ENCODE results near the gene LAMB1. TPM values are rescaled to one million over a fixed set of nuclear protein-coding genes. Genes with fewer than 3 reads are reported as not detected.

Gene LAMB1
- total RNA-seq, 1 experiment from 2014 or later = 101 TPM

DNA sequence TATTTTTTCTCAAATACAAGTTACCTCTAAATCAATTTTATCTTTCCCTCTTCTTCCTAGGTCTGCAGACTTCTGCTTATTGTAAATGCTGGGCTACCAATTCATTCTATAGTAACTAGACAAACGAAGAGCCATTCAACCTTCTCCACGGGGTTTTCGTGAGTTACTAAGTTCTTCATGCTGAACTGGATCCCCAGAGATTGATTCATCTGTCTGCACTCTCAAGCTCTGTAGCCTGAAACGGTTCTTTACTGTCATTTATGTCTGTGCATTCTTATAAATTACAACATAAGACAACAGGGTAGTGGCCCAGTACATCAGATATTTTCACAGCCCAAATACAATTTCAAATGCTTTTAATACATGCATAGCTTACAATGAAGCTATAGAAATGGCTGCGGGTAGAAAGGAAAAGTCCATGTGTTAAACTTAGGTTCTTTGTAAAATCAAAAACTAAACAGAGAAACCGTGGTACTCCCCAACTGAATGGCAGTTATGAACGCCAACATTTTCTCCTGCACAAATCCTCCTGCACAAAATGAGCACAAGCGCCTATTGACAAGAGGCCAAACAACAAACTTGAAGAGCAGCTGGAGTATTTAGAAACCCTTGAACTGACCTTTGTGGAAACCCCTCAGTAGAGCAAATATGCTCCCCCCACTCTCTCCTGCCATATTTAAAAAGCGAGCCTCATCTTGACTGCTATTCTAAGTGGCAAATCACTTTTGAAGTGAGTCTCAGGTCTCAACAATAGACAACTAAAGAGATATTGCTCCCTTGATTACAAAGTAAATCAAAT, 20.7 kb downstream of the LAMB1 start:
- no peak overlapping the region for H3K4me2 ChIP-seq (ENCODE audit: low read length)
- intact Hi-C loops (cut with micrococcal nuclease) = loop anchor here (5.0 kb wide), 1 partner anchor 115 kb away; no protein-coding TSS in a partner anchor
- no peaks in the 10 kb centered on the region for H4K20me1 ChIP-seq (ENCODE audit: low read length)
- no peaks in the 10 kb centered on the region for H3K9me2 ChIP-seq (replicated peaks; ENCODE audit: low read length)
- DNase-seq = no peak
- peaks cover 70% of the 10 kb centered on the region for H3K36me3 ChIP-seq (ENCODE audit: low read depth, low read length)
- no peaks in the 10 kb centered on the region for H3K27me3 ChIP-seq (ENCODE audit: low read length)
- H3F3A ChIP-seq (ENCODE audit: low read length, unreplicated experiment) = no peaks in the 10 kb centered on the region
- H3K79me2 ChIP-seq (ENCODE audit: low read length) = no peaks in the 10 kb centered on the region
- BruUV-seq (replicated peaks) = no TSS peak
- no peak overlapping the region for H2AFZ ChIP-seq (ENCODE audit: low read length)
- no peak for ATAC-seq
- TF ChIP-seq EZH2phosphoT487 (IDR thresholded peaks at IDR 0.05; ENCODE audit: borderline replicate concordance, low read length) (no peak), EZH2 (IDR thresholded peaks at IDR 0.05; ENCODE audit: low read length, unreplicated experiment) (no peak)
- H3K4me1 ChIP-seq (ENCODE audit: insufficient read depth, low read length) = peaks cover 5% of the 10 kb centered on the region; the same call in 1 of the 2 replicates
- no peaks in the 10 kb centered on the region for H3K9me3 ChIP-seq (ENCODE audit: low read length)
- H3K9ac ChIP-seq (ENCODE audit: low read length) = no peak overlapping the region
- POLR2A ChIA-PET (ENCODE audit: unreplicated experiment) = no interaction called here
- CTCF ChIA-PET = interaction anchor here (0.7 to 0.9 kb wide), 2 partner anchors 27 to 164 kb away, joined by 3 to 6 read pairs; no protein-coding TSS in a partner anchor
- no peak overlapping the region for H3K27ac ChIP-seq (ENCODE audit: low read length)
- no peak overlapping the region for H3K4me3 ChIP-seq (ENCODE audit: low read length)

DNA sequence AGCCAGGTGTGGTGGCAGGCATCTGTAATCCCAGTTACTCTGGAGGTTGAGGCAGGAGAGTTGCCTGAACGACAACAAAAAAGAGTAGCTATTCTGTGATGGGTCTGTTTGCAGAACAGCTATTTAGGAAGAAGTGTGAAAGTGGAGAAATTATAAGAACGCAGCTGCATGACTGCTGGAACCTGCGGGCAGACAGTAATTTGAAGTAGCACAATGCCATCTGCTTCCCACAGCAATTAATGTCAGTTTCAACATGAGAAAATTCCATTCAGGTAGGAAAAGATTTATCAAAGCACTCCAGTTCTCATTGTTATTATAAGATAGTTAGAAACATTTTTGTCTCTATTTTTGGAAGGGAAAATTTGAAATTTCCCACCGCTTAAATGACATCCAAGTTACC, 21.5 kb downstream of the LAMB1 start:
- BruUV-seq (replicated peaks) = no TSS peak
- Histone ChIP-seq H3K9me3 (ENCODE audit: low read length) (no peaks in the 10 kb centered on the region), H3K9me2 (replicated peaks; ENCODE audit: low read length) (no peaks in the 10 kb centered on the region), H3K27me3 (ENCODE audit: low read length) (no peaks in the 10 kb centered on the region), H2AFZ (ENCODE audit: low read length) (no peak overlapping the region), H3K4me1 (ENCODE audit: insufficient read depth, low read length) (peaks cover 5% of the 10 kb centered on the region; the same call in 1 of the 2 replicates), H3F3A (ENCODE audit: low read length, unreplicated experiment) (no peaks in the 10 kb centered on the region), H3K79me2 (ENCODE audit: low read length) (no peaks in the 10 kb centered on the region), H3K9ac (ENCODE audit: low read length) (no peak overlapping the region), H3K4me2 (ENCODE audit: low read length) (no peak overlapping the region), H4K20me1 (ENCODE audit: low read length) (no peaks in the 10 kb centered on the region), H3K27ac (ENCODE audit: low read length) (no peak overlapping the region), H3K4me3 (ENCODE audit: low read length) (no peak overlapping the region), H3K36me3 (ENCODE audit: low read depth, low read length) (peaks cover 67% of the 10 kb centered on the region)
- no peak for ATAC-seq
- POLR2A ChIA-PET (ENCODE audit: unreplicated experiment) = no interaction called here
- CTCF ChIA-PET = interaction anchor here (0.7 kb wide), 2 partner anchors 27 to 32 kb away, joined by 6 read pairs; no protein-coding TSS in a partner anchor
- no peak for DNase-seq
- TF ChIP-seq EZH2phosphoT487 (IDR thresholded peaks at IDR 0.05; ENCODE audit: borderline replicate concordance, low read length) (no peak), EZH2 (IDR thresholded peaks at IDR 0.05; ENCODE audit: low read length, unreplicated experiment) (no peak)
- TF ChIP-seq, protein P1, sequence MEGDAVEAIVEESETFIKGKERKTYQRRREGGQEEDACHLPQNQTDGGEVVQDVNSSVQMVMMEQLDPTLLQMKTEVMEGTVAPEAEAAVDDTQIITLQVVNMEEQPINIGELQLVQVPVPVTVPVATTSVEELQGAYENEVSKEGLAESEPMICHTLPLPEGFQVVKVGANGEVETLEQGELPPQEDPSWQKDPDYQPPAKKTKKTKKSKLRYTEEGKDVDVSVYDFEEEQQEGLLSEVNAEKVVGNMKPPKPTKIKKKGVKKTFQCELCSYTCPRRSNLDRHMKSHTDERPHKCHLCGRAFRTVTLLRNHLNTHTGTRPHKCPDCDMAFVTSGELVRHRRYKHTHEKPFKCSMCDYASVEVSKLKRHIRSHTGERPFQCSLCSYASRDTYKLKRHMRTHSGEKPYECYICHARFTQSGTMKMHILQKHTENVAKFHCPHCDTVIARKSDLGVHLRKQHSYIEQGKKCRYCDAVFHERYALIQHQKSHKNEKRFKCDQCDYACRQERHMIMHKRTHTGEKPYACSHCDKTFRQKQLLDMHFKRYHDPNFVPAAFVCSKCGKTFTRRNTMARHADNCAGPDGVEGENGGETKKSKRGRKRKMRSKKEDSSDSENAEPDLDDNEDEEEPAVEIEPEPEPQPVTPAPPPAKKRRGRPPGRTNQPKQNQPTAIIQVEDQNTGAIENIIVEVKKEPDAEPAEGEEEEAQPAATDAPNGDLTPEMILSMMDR (conservative IDR thresholded peaks at IDR 0.05; ENCODE audit: low read depth, low read length) = no peak
- intact Hi-C loops (cut with micrococcal nuclease) = loop anchor here (5.0 kb wide), 1 partner anchor 116 kb away; no protein-coding TSS in a partner anchor

DNA sequence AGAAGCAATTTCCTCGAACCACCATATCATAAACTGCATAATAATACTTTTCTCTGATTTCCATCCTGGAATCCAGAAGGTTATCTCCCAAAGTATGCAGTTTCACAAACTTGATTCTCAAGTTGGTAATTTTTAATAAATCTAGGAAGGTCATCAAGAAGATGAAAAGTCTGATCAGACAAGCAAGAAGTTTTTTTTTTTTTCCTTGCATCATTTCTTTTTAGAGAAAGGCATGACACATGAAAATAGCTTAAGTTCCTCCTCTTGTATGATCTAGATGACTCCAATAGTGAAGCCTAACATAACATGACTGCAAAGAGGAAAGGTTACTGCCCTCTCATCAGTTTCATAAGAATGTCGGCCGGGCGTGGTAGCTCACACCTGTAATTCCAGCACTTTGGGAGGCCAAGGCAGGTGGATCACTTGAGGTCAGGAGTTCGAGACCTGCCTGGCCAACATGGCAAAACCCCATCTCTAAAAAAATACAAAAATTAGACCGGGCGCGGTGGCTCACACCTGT, 22.2 kb downstream of the LAMB1 start:
- H3K4me3 ChIP-seq (ENCODE audit: low read length) = no peak overlapping the region
- ATAC-seq = no peak
- H3K79me2 ChIP-seq (ENCODE audit: low read length) = no peaks in the 10 kb centered on the region
- H3K27ac ChIP-seq (ENCODE audit: low read length) = no peak overlapping the region
- ChIA-PET CTCF (interaction anchor here (0.7 kb wide), 1 partner anchor 31 kb away, joined by 6 read pairs; no protein-coding TSS in a partner anchor), POLR2A (ENCODE audit: unreplicated experiment) (no interaction called here)
- intact Hi-C loops (cut with micrococcal nuclease) = loop anchor here (5.0 kb wide), 1 partner anchor 117 kb away; no protein-coding TSS in a partner anchor
- peaks cover 64% of the 10 kb centered on the region for H3K36me3 ChIP-seq (ENCODE audit: low read depth, low read length)
- no TSS peak for BruUV-seq (replicated peaks)
- H3K4me1 ChIP-seq (ENCODE audit: insufficient read depth, low read length) = peaks cover 5% of the 10 kb centered on the region; the same call in 1 of the 2 replicates
- no peak for DNase-seq
- no peaks in the 10 kb centered on the region for H3F3A ChIP-seq (ENCODE audit: low read length, unreplicated experiment)
- H4K20me1 ChIP-seq (ENCODE audit: low read length) = no peaks in the 10 kb centered on the region
- H3K4me2 ChIP-seq (ENCODE audit: low read length) = no peak overlapping the region
- no peak overlapping the region for H3K9ac ChIP-seq (ENCODE audit: low read length)
- H3K27me3 ChIP-seq (ENCODE audit: low read length) = no peaks in the 10 kb centered on the region
- no peaks in the 10 kb centered on the region for H3K9me3 ChIP-seq (ENCODE audit: low read length)
- no peaks in the 10 kb centered on the region for H3K9me2 ChIP-seq (replicated peaks; ENCODE audit: low read length)
- H2AFZ ChIP-seq (ENCODE audit: low read length) = no peak overlapping the region
- TF ChIP-seq, protein P1 (conservative IDR thresholded peaks at IDR 0.05; ENCODE audit: low read depth, low read length) = no peak
- TF ChIP-seq EZH2phosphoT487 (IDR thresholded peaks at IDR 0.05; ENCODE audit: borderline replicate concordance, low read length) = no peak
- TF ChIP-seq EZH2 (IDR thresholded peaks at IDR 0.05; ENCODE audit: low read length, unreplicated experiment) = no peak
